Tibial artery (tissue), 4 donors: Measurements from ENCODE around the gene ATP11B.

ENCODE experiments used
- DNase-seq, 2 donors: peaks; one replicate each; pipeline ENCODE4 v3.0.0-alpha.2; 2019
- H3K27ac ChIP-seq, 2 donors: fragments of 200-600 bp; sonication (generic) in 1 of 2; 1 replicate in 1 of 2; 2 replicates in 1 of 2; pipeline ENCODE4 v1.5.1; 2018 to 2019; ENCODE audit warnings: mild to moderate bottlenecking in 1 of 2
- H3K27me3 ChIP-seq, 2 donors: fragments of 200-600 bp; sonication (generic) in 1 of 2; one replicate each; pipeline versions ENCODE4 v1.5.1 to v1.6.0; 2016 to 2019
- H3K36me3 ChIP-seq, 3 donors: fragments of 200-600 bp; sonication (generic) in 2 of 3; one replicate each; pipeline ENCODE4 v1.5.1; 2016 to 2019; ENCODE audit warnings: mild to moderate bottlenecking in 2 of 3
- H3K4me1 ChIP-seq, 4 donors: fragments of 200-600 bp; sonication (generic) in 2 of 4; 1 replicate in 3 of 4; 2 replicates in 1 of 4; pipeline ENCODE4 v1.5.1; 2016 to 2019
- H3K4me3 ChIP-seq, 2 donors: fragments of 200-600 bp; sonication (generic) in 1 of 2; 1 replicate in 1 of 2; 2 replicates in 1 of 2; pipeline ENCODE4 v1.5.1; 2018 to 2019; ENCODE audit warnings: mild to moderate bottlenecking in 2 of 2
- H3K9me3 ChIP-seq, 3 donors: fragments of 200-600 bp; sonication (generic) in 1 of 3; one replicate each; pipeline ENCODE4 v1.5.1; 2016 to 2019
- intact Hi-C: fragments of 100-400 bp; cut with DNase I; formaldehyde crosslinking; loops from one replicate; pipeline ENCODE4 v1.15.0; 2023; ENCODE audit warnings: low total_unique reads
- TF ChIP-seq, protein P1 (sequence below), 2 experiments: fragments of 200-600 bp in 1 of 2; fragments of 450-650 bp in 1 of 2; IDR thresholded peaks; one replicate each; pipeline ENCODE4 v1.5.1; 2017 to 2019; ENCODE audit warnings: antibody characterized with exemption in 2 of 2, mild to moderate bottlenecking in 1 of 2, moderate library complexity in 1 of 2

The ATP11B gene

DNA sequence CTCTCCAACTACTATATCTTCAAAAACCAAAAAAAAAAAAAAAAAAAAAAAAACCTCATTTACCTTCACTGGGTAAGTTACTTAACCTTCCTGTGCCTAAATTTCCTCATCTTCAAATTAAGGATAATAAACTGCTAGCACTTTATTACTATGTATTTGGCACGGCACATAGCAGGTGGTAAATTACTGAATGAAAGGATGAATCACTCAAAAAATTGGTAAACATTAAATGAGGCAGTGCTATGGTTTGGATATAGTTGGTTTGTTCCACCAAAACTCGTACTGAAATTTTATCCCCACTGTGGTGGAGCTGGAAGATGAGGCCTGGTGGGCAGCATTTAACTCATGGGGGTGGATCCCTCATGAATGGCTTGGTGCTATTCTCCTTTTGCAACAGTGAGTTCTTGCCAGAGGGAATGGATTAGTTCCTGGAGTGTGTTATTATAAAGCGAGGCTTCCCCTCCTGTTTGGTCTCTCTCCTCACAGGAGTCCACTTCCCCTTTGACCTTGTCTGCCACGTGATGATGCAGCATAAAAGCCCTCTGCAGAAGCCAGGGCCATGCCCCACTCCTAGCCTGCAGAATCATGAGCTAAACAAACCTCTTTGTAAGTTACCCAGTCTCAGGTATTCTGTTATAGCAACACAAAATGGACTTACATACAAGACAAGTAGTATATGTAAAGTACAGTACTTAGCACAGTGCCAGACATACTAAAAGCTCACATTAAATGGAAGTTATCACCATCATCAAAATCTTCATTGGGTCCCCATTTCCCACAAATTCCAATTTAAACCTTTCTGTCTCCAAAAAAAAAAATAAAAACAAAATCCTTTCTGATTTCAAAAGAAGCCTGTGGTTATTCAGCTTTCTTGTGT, 166.4 kb downstream of the ATP11B start:
- H3K4me3 ChIP-seq, result no peak overlapping the region
- peaks cover 4 to 15% (median 13%) of the 10 kb centered on the region in 3 donors for H3K36me3 ChIP-seq
- intact Hi-C loops, result no loop called here
- TF ChIP-seq, protein P1, sequence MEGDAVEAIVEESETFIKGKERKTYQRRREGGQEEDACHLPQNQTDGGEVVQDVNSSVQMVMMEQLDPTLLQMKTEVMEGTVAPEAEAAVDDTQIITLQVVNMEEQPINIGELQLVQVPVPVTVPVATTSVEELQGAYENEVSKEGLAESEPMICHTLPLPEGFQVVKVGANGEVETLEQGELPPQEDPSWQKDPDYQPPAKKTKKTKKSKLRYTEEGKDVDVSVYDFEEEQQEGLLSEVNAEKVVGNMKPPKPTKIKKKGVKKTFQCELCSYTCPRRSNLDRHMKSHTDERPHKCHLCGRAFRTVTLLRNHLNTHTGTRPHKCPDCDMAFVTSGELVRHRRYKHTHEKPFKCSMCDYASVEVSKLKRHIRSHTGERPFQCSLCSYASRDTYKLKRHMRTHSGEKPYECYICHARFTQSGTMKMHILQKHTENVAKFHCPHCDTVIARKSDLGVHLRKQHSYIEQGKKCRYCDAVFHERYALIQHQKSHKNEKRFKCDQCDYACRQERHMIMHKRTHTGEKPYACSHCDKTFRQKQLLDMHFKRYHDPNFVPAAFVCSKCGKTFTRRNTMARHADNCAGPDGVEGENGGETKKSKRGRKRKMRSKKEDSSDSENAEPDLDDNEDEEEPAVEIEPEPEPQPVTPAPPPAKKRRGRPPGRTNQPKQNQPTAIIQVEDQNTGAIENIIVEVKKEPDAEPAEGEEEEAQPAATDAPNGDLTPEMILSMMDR (IDR thresholded peaks at IDR 0.05), result no peak
- H3K4me1 ChIP-seq, result peaks cover 0 to 9% (median 4%) of the 10 kb centered on the region in 4 donors
- no peak for DNase-seq
- no peaks in the 10 kb centered on the region for H3K27me3 ChIP-seq
- no peaks in the 10 kb centered on the region for H3K9me3 ChIP-seq
- H3K27ac ChIP-seq, result no peak overlapping the region

DNA sequence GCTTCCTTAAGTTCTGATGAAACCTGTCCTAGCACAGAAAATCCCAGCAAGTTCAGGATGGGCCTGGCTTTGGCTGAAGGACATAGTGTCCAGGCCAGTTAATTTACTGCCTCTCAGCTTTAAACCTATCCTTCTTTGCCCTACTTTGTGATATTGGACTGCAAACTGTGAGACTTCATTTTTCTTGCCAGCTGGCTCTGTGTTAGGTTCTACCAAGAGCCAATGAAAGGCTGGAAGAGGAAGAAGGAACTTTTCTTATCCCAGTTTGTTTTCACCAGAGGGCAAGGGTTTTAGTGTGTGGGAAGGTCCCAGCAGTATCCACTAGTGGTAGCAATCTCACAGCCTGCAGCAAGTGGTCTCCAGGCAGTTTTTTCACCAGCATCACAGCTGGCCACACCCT, 168.9 kb downstream of the ATP11B start:
- TF ChIP-seq, protein P1 (IDR thresholded peaks at IDR 0.05), result no peak
- peaks cover 4 to 9% (median 8%) of the 10 kb centered on the region in 3 donors for H3K36me3 ChIP-seq
- H3K4me3 ChIP-seq, result no peak overlapping the region
- H3K9me3 ChIP-seq, result no peaks in the 10 kb centered on the region
- peaks cover 0 to 9% (median 4%) of the 10 kb centered on the region in 4 donors for H3K4me1 ChIP-seq
- H3K27me3 ChIP-seq, result no peaks in the 10 kb centered on the region
- peak in 1 of 2 donors; percentile 27 for DNase-seq
- no peak overlapping the region for H3K27ac ChIP-seq
- intact Hi-C loops, result no loop called here

DNA sequence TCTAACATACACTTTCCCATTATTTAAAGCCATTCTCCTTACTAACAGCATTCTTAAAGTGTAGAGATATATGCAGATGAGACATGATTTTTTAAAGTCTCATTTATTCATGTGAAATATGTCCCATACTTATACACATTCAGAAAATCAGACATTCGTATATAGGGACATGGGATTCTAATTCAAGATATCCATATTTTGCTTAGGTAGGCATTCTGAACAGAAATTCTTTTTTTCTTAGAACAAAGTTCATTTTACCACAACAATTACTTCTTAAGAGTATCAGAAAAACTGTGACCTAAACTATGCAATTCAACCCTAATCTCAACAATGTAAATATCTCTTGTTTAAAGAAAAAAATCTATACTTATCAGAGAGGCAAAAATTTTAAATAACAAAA, 170.9 kb downstream of the ATP11B start:
- peaks cover 0 to 9% (median 4%) of the 10 kb centered on the region in 4 donors for H3K4me1 ChIP-seq
- intact Hi-C loops, result no loop called here

DNA sequence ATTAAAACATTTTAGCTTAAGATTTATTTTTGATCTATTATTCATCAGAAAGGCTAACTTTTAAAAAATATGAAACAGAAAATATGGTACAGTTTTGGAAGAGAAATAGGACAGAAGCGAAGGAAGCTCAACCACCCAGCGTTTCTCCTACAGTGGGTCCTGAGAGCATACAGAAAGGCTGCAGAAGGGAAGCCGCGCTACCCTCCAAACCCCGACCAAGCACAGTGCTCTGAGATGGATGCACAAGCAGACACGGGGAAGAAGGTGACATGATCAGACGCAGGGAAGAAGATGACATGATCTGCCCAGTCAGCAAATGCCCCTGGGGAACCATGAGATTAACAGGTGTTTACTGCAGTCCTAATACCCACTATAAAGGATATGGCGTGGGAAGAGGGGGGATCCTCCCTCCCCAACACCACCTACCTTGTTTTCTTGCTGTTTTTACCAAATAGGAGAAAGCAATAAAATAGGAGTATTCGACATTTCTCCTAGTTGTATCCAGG, 172.6 kb downstream of the ATP11B start:
- no peaks in the 10 kb centered on the region for H3K27me3 ChIP-seq
- intact Hi-C loops, result no loop called here
- TF ChIP-seq, protein P1 (IDR thresholded peaks at IDR 0.05), result no peak
- no peak overlapping the region for H3K4me3 ChIP-seq
- H3K27ac ChIP-seq, result no peak overlapping the region
- H3K36me3 ChIP-seq, result peaks cover 0 to 5% (median 0%) of the 10 kb centered on the region in 3 donors
- no peaks in the 10 kb centered on the region for H3K9me3 ChIP-seq
- H3K4me1 ChIP-seq, result peaks cover 0 to 20% (median 7%) of the 10 kb centered on the region in 4 donors
- no peak for DNase-seq

More for the DNA sequence above, 170.9 kb downstream of the ATP11B start:
- Histone ChIP-seq H3K27me3 (no peaks in the 10 kb centered on the region), H3K9me3 (no peaks in the 10 kb centered on the region), H3K27ac (no peak overlapping the region), H3K4me3 (no peak overlapping the region), H3K36me3 (peaks cover 0 to 5% (median 5%) of the 10 kb centered on the region in 3 donors)
- TF ChIP-seq, protein P1 (IDR thresholded peaks at IDR 0.05), result no peak
- DNase-seq, result no peak

DNA sequence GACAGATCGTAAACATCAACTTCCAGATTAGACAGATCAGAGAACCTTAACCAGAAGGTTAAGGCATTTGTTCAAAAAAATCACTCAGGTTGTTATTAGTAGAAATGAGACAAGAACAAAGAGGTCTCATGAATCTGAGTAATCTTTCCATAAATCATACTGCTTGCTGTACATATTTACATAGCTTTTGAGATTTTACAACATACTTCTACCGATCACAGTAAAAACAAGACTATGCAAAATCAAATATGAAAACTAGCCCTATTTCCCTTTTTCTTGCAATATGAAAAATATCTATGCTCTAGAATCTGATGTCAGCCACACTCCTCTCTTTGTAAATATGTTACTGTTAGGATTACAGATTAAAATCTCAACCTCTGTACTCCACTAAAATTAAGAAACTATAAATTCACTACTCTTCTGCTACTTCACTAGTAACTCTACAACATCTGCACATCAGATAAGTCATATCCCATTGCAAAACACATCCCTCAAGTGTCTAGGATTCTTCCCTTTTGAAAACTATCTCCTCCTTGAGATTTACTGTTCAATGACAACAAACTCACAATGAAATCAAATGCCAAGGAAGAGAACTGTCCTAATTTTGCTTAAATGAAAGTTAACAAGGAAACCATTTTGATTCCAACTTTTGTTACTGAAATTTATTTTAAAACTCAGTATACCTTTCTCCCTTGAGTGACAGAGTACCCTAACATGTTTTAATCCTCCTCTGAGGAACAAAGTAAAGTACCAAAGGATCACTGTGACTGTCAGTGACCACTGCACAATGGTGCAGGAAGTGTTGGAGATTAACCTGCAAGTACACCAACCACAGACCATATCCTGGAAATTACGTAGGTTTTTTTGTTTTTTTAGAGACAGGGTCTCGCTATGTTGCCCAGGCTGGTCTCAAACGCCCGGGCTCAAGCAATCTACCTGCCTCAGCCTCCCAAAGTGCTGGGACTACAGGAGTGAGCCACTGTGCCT, 174.2 kb downstream of the ATP11B start:
- Histone ChIP-seq H3K27ac (no peak overlapping the region), H3K4me3 (no peak overlapping the region), H3K9me3 (no peaks in the 10 kb centered on the region), H3K27me3 (no peaks in the 10 kb centered on the region), H3K36me3 (no peaks in the 10 kb centered on the region), H3K4me1 (peaks cover 0 to 21% (median 6%) of the 10 kb centered on the region in 4 donors)
- TF ChIP-seq, protein P1 (IDR thresholded peaks at IDR 0.05), result no peak
- DNase-seq, result no peak
- intact Hi-C loops, result no loop called here
